IMR-90 (cell line): ENCODE data around the gene NEIL3. TPM values are rescaled to one million over a fixed set of nuclear protein-coding genes. Genes with fewer than 3 reads are reported as not detected.

Source experiments
- ATAC-seq: fragments of 200-7000 bp; cut with Tn5 transposase; 2 replicates; pipeline ENCODE4 v1.9.1; 2020; ENCODE audit warnings: low read depth, mild to moderate bottlenecking, moderate library complexity
- BruUV-seq: library from RNA; stranded (reverse); fragments of 400-500 nt; replicated peaks from 2 replicates; lab custom pipeline; 2021; lab: Mats Ljungman, UMichigan
- CTCF ChIA-PET: fragments of 300-600 bp; formaldehyde crosslinking; extraction: SDS; loops from one replicate; lab custom pipeline; 2021; ENCODE audit warnings: antibody characterized with exemption; lab: Yijun Ruan, JAX
- POLR2A ChIA-PET: fragments of 300-600 bp; sonication (Branson Sonifier 250); formaldehyde crosslinking; loops from one replicate; lab custom pipeline; 2022; ENCODE audit warnings: antibody characterized with exemption; ENCODE audit not compliant: unreplicated experiment; lab: Charles Lee
- DNase-seq: peaks from one replicate; pipeline ENCODE4 v3.0.0; 2013
- H2AFZ ChIP-seq: replicated peaks from 2 replicates; pipeline ENCODE3; 2013; ENCODE audit warnings: low read length, mild to moderate bottlenecking; ENCODE audit not compliant: poor library complexity
- H2AK5ac ChIP-seq: 2 replicates; pipeline ENCODE4 v1.6.1; 2013; ENCODE audit warnings: low read depth, low read length, inconsistent platforms
- H2AK9ac ChIP-seq: replicated peaks from 2 replicates; pipeline ENCODE3; 2013; ENCODE audit warnings: mild to moderate bottlenecking, low read depth, low read length, moderate library complexity; ENCODE audit not compliant: poor library complexity
- H2BK120ac ChIP-seq: 2 replicates; pipeline ENCODE4 v1.6.1; 2013; ENCODE audit warnings: low read depth, low read length, inconsistent platforms
- H2BK15ac ChIP-seq: 3 replicates; pipeline ENCODE4 v1.6.1; 2013; ENCODE audit warnings: low read depth, low read length, inconsistent platforms
- H2BK20ac ChIP-seq: 2 replicates; pipeline ENCODE4 v1.6.1; 2013; ENCODE audit warnings: low read depth, mild to moderate bottlenecking, inconsistent platforms, low read length, moderate library complexity
- H2BK5ac ChIP-seq: 2 replicates; pipeline ENCODE4 v1.6.1; 2013; ENCODE audit warnings: mild to moderate bottlenecking, low read depth, low read length, inconsistent platforms; ENCODE audit not compliant: poor library complexity, severe bottlenecking
- H3K14ac ChIP-seq: replicated peaks from 2 replicates; pipeline ENCODE4 v1.6.1; 2013; ENCODE audit warnings: low read depth, low read length, inconsistent platforms
- H3K18ac ChIP-seq: 2 replicates; pipeline ENCODE4 v1.6.1; 2013; ENCODE audit warnings: low read depth, low read length, control low read depth
- H3K23ac ChIP-seq: 2 replicates; pipeline ENCODE4 v1.6.1; 2013; ENCODE audit warnings: low read depth, low read length, inconsistent platforms
- H3K27ac ChIP-seq: 2 replicates; pipeline ENCODE4 v1.5.1; 2013; ENCODE audit warnings: mild to moderate bottlenecking, control low read depth, low read length; ENCODE audit not compliant: insufficient read depth
- H3K27me3 ChIP-seq: 2 replicates; pipeline ENCODE4 v1.6.1; 2013; ENCODE audit warnings: low read length; ENCODE audit not compliant: control insufficient read depth, insufficient read depth
- H3K36me3 ChIP-seq: 2 replicates; pipeline ENCODE4 v1.6.1; 2013; ENCODE audit warnings: low read length, mixed read lengths; ENCODE audit not compliant: control insufficient read depth, insufficient read depth
- H3K4ac ChIP-seq: 2 replicates; pipeline ENCODE4 v1.6.1; 2013; ENCODE audit warnings: low read depth, low read length, inconsistent platforms
- H3K4me1 ChIP-seq: 2 replicates; pipeline ENCODE4 v1.6.1; 2013; ENCODE audit warnings: low read length, mixed read lengths; ENCODE audit not compliant: control insufficient read depth, insufficient read depth
- H3K4me2 ChIP-seq: 2 replicates; pipeline ENCODE4 v1.6.1; 2013; ENCODE audit warnings: low read depth, mild to moderate bottlenecking, control low read depth, low read length, moderate library complexity
- H3K4me3 ChIP-seq: 2 replicates; pipeline ENCODE4 v1.5.1; 2013; ENCODE audit warnings: low read depth, mild to moderate bottlenecking, control low read depth, low read length, moderate library complexity; ENCODE audit not compliant: insufficient read depth
- H3K56ac ChIP-seq: 2 replicates; pipeline ENCODE4 v1.6.1; 2013; ENCODE audit warnings: low read length, inconsistent platforms; ENCODE audit not compliant: insufficient read depth; ENCODE audit errors: extremely low read depth
- H3K79me1 ChIP-seq, 2 experiments: 2 replicates each; pipeline ENCODE4 v1.6.1; 2013; ENCODE audit warnings: low read length in 2 of 2, inconsistent platforms in 1 of 2, low read depth in 1 of 2
- H3K9ac ChIP-seq: 2 replicates; pipeline ENCODE4 v1.6.1; 2013; ENCODE audit warnings: low read depth, low read length, control low read depth
- H3K9me1 ChIP-seq: 2 replicates; pipeline ENCODE4 v1.6.1; 2013; ENCODE audit warnings: low read length, inconsistent platforms; ENCODE audit not compliant: insufficient read depth
- H3K9me3 ChIP-seq: 2 replicates; pipeline ENCODE4 v1.6.1; 2013; ENCODE audit warnings: low read length; ENCODE audit not compliant: control insufficient read depth, insufficient read depth
- H4K20me1 ChIP-seq: 2 replicates; pipeline ENCODE4 v1.6.1; 2013; ENCODE audit warnings: low read length, inconsistent platforms; ENCODE audit not compliant: insufficient read depth
- H4K5ac ChIP-seq: 2 replicates; pipeline ENCODE4 v1.6.1; 2013; ENCODE audit warnings: mild to moderate bottlenecking, low read depth, low read length, control low read depth
- H4K8ac ChIP-seq, 2 experiments: 2 replicates each; pipeline ENCODE4 v1.6.1; 2013; ENCODE audit warnings: low read depth in 2 of 2, low read length in 2 of 2, control low read depth in 1 of 2, inconsistent platforms in 1 of 2
- H4K91ac ChIP-seq: 2 replicates; pipeline ENCODE4 v1.6.1; 2013; ENCODE audit warnings: low read depth, low read length, inconsistent platforms; ENCODE audit not compliant: insufficient read depth
- CEBPB ChIP-seq: IDR thresholded peaks from 2 replicates; pipeline ENCODE4 v1.6.1; 2012; ENCODE audit warnings: low read depth, low read length, improper control_type of control experiment
- POLR2A ChIP-seq: IDR thresholded peaks from 2 replicates; pipeline ENCODE4 v1.6.1; 2012; ENCODE audit warnings: mild to moderate bottlenecking, low read depth, low read length
- WGBS, 2 experiments: methylation state at CpG; one replicate each; pipeline versions ENCODE4 v1.1.5 to v1.1.7; 2013; ENCODE audit warnings: missing lambda C conversion rate in 2 of 2; ENCODE audit not compliant: insufficient read length in 1 of 2; ENCODE audit errors: extremely low coverage in 2 of 2; 5-methylcytosine and 5-hydroxymethylcytosine counted together
- dilution Hi-C: fragments of 300-500 bp; cut with HindIII; formaldehyde crosslinking; loops from one replicate; pipeline ENCODE4 v1.14.3; 2018; ENCODE audit warnings: low sequenced_read_pairs; ENCODE audit not compliant: unreplicated experiment
- in situ Hi-C: fragments of 300-500 bp; cut with MboI; formaldehyde crosslinking; loops from 3 replicates; pipeline ENCODE4 v1.14.3; 2019; ENCODE audit warnings: low sequenced_read_pairs, inconsistent platforms, mixed read lengths
- intact Hi-C: fragments of 100-400 bp; cut with micrococcal nuclease; formaldehyde crosslinking; loops from 2 replicates; pipeline ENCODE4 v1.10.0; 2022
- polyA plus RNA-seq, 3 experiments: library from polyadenylated mRNA; depleted of rRNA; stranded (reverse); fragments of >200 nt; gene quantifications; 2 replicates each; pipeline ENCODE4 v1.2.3, GENCODE V29; 2012; ENCODE audit warnings: low replicate concordance in 1 of 3
- total RNA-seq: library from RNA; depleted of rRNA; stranded (reverse); fragments of >200 nt; gene quantifications from 2 replicates; pipeline ENCODE4 v1.2.3, GENCODE V29; 2012

Gene NEIL3
- total and polyA plus RNA-seq, 2 of the 4 experiments (the other 2 are of a cell fraction), result 4.4 to 7.9 TPM

GRCh38 chr4:177267911-177268310, 41.8 kb upstream of the NEIL3 start:
- BruUV-seq, result no TSS peak
- POLR2A ChIA-PET, result interaction anchor here (0.7 kb wide), 1 partner anchor 20 kb away, joined by 7 read pairs; no protein-coding TSS in a partner anchor
- no CpG with 5 or more reads among the region's 3 CpGs for WGBS, 2 experiments

More at GRCh38 chr4:177267911-177268310, 41.8 kb upstream of the NEIL3 start:
- Histone ChIP-seq H2BK5ac (no peak overlapping the region), H3K4ac (no peak overlapping the region), H3K4me2 (no peak overlapping the region), H2BK15ac (no peak overlapping the region), H3K23ac (no peak overlapping the region), H3K14ac (no peak overlapping the region), H2AK5ac (no peak overlapping the region), H4K91ac (no peak overlapping the region), H3K79me1 (no peaks in the 10 kb centered on the region), H2AFZ (no peak overlapping the region), H2BK20ac (no peak overlapping the region), H3K27me3 (no peaks in the 10 kb centered on the region), H2AK9ac (no peak overlapping the region), H4K5ac (no peak overlapping the region), H3K18ac (no peak overlapping the region), H3K9ac (no peak overlapping the region), H3K4me3 (no peak overlapping the region), H3K9me3 (no peaks in the 10 kb centered on the region), H4K8ac (no peak overlapping the region), H3K36me3 (no peaks in the 10 kb centered on the region), H3K4me1 (no peaks in the 10 kb centered on the region), H3K9me1 (no peaks in the 10 kb centered on the region), H2BK120ac (no peak overlapping the region), H3K56ac (no peak overlapping the region), H3K27ac (no peak overlapping the region), H4K20me1 (no peaks in the 10 kb centered on the region)
- in situ Hi-C loops (no loop called here), intact Hi-C loops (no loop called here), dilution Hi-C loops (no loop called here)
- DNase-seq, result no peak
- peak; percentile 46; the same call in 1 of the 2 replicates for TF ChIP-seq CEBPB
- TF ChIP-seq POLR2A, result no peak
- CTCF ChIA-PET, result interaction anchor here (0.6 kb wide), 1 partner anchor 13 kb away, joined by 4 read pairs; no protein-coding TSS in a partner anchor
- ATAC-seq, result no peak
